Left lung (tissue), 10 donors: Measurements from ENCODE around the gene BHLHE23. TPM values are rescaled to one million over a fixed set of nuclear protein-coding genes. Genes with fewer than 3 reads are reported as not detected.

Experiments
- ATAC-seq: fragments of 200-7000 bp; cut with Tn5 transposase; one replicate; pipeline ENCODE4 v1.9.1; 2020; ENCODE audit warnings: moderate library complexity
- DNase-seq, 4 donors: peaks; one replicate each; pipeline ENCODE4 v3.0.0-alpha.2; 2013 to 2020
- H3K27ac ChIP-seq, 2 donors: fragments of 200-600 bp; sonication (generic) in 1 of 2; one replicate each; pipeline versions ENCODE4 v1.5.0 to v1.8.0; 2020 to 2021
- H3K27me3 ChIP-seq, 2 donors: fragments of 200-600 bp; sonication (generic) in 1 of 2; one replicate each; pipeline versions ENCODE4 v1.5.0 to v1.8.0; 2020 to 2021
- H3K36me3 ChIP-seq, 2 donors: fragments of 200-600 bp; sonication (generic) in 1 of 2; one replicate each; pipeline versions ENCODE4 v1.5.0 to v1.8.0; 2020 to 2021
- H3K4me1 ChIP-seq, 2 donors: fragments of 200-600 bp; one replicate each; pipeline ENCODE4 v1.8.0; 2021
- H3K4me3 ChIP-seq, 2 donors: fragments of 200-600 bp; sonication (generic) in 1 of 2; one replicate each; pipeline versions ENCODE4 v1.5.0 to v1.8.0; 2020 to 2021; ENCODE audit warnings: mild to moderate bottlenecking in 1 of 2
- H3K9me3 ChIP-seq, 2 donors: fragments of 200-600 bp; sonication (generic) in 1 of 2; one replicate each; pipeline versions ENCODE4 v1.5.0 to v1.8.0; 2020 to 2021
- CTCF ChIP-seq, 2 donors: fragments of 200-600 bp; sonication (generic) in 1 of 2; IDR thresholded peaks; one replicate each; pipeline versions ENCODE4 v1.5.0 to v1.8.0; 2021; ENCODE audit warnings: antibody characterized with exemption in 2 of 2
- intact Hi-C, 2 donors: fragments of 100-400 bp; cut with DNase I; formaldehyde crosslinking; loops; one replicate each; pipeline versions ENCODE4 v1.11.2 to v1.14.2; 2022
- polyA plus RNA-seq, 6 donors: library from polyadenylated mRNA; unstranded; fragments of 120-200 nt; gene quantifications; one replicate each; pipeline ENCODE4 v1.2.1, GENCODE V29; 2013; ENCODE audit not compliant: insufficient read length in 6 of 6
- total RNA-seq, 2 donors: library from RNA; stranded (reverse); fragmentation: NEBNext Ultra II Directional; extraction: Animal tissue kit (Norgen Biotek cat#: 25700); gene quantifications; one replicate each; pipeline ENCODE4 v1.2.1, GENCODE V29; 2021
- donor health status: DM: no; HTN: yes; CAD: no.
- donor health status: DM: no; HTN: no; CAD: no.

BHLHE23 gene
- total and polyA plus RNA-seq, 8 donors, result not detected

- DNase-seq, result no peak
- no peak overlapping the region for H3K4me3 ChIP-seq
- TF ChIP-seq CTCF (IDR thresholded peaks at IDR 0.05), result no peak
- peaks cover 0 to 68% of the 10 kb centered on the region in 2 donors for H3K27me3 ChIP-seq
- no peaks in the 10 kb centered on the region for H3K4me1 ChIP-seq
- ATAC-seq, result no peak
- no peaks in the 10 kb centered on the region for H3K36me3 ChIP-seq
- no peaks in the 10 kb centered on the region for H3K9me3 ChIP-seq
- intact Hi-C loops, result no loop called here
- H3K27ac ChIP-seq, result no peak overlapping the region
These were observed 40.5 kb upstream of the BHLHE23 start for GRCh38 chr20:63047267-63047666.

GRCh38 chr20:63046841-63047240 lies 40.1 kb upstream of the BHLHE23 start:
- no peak overlapping the region for H3K4me3 ChIP-seq
- intact Hi-C loops, result no loop called here
- no peak overlapping the region for H3K27ac ChIP-seq
- H3K4me1 ChIP-seq, result no peaks in the 10 kb centered on the region
- TF ChIP-seq CTCF (IDR thresholded peaks at IDR 0.05), result no peak
- ATAC-seq (no peak), DNase-seq (peak in 1 of 4 donors; percentile 33)
- peaks cover 0 to 68% of the 10 kb centered on the region in 2 donors for H3K27me3 ChIP-seq
- H3K9me3 ChIP-seq, result no peaks in the 10 kb centered on the region
- no peaks in the 10 kb centered on the region for H3K36me3 ChIP-seq

GRCh38 chr20:63045991-63046390 lies 39.2 kb upstream of the BHLHE23 start:
- Histone ChIP-seq H3K4me3 (no peak overlapping the region), H3K27ac (no peak overlapping the region), H3K9me3 (no peaks in the 10 kb centered on the region), H3K36me3 (no peaks in the 10 kb centered on the region), H3K4me1 (no peaks in the 10 kb centered on the region), H3K27me3 (peaks cover 0 to 67% of the 10 kb centered on the region in 2 donors)
- ATAC-seq, result no peak
- no peak for TF ChIP-seq CTCF (IDR thresholded peaks at IDR 0.05)
- intact Hi-C loops, result no loop called here
- peak in 1 of 4 donors; percentile 34 for DNase-seq

- H3K36me3 ChIP-seq, result no peaks in the 10 kb centered on the region
- intact Hi-C loops, result no loop called here
- ATAC-seq, result no peak
- no peaks in the 10 kb centered on the region for H3K4me1 ChIP-seq
- no peaks in the 10 kb centered on the region for H3K9me3 ChIP-seq
- DNase-seq, result peak in 1 of 4 donors; percentile 35
- TF ChIP-seq CTCF (IDR thresholded peaks at IDR 0.05), result no peak
- H3K4me3 ChIP-seq, result no peak overlapping the region
- no peak overlapping the region for H3K27ac ChIP-seq
- H3K27me3 ChIP-seq, result peaks cover 0 to 70% of the 10 kb centered on the region in 2 donors
These were observed 38.6 kb upstream of the BHLHE23 start for GRCh38 chr20:63045401-63045800.

- Histone ChIP-seq H3K4me3 (no peak overlapping the region), H3K27me3 (peaks cover 0 to 71% of the 10 kb centered on the region in 2 donors), H3K4me1 (no peaks in the 10 kb centered on the region), H3K27ac (no peak overlapping the region), H3K36me3 (no peaks in the 10 kb centered on the region), H3K9me3 (no peaks in the 10 kb centered on the region)
- intact Hi-C loops, result no loop called here
- TF ChIP-seq CTCF (IDR thresholded peaks at IDR 0.05), result no peak
- ATAC-seq (no peak), DNase-seq (peak in 1 of 4 donors; percentile 64)
These were observed 37.8 kb upstream of the BHLHE23 start for GRCh38 chr20:63044605-63045004.
